Left ventricle myocardium inferior (tissue), 1 donor: Measurements from ENCODE around the gene RIMS1. TPM values are rescaled to one million over a fixed set of nuclear protein-coding genes. Genes with fewer than 3 reads are reported as not detected.

Experiments used
- DNase-seq: peaks from one replicate; pipeline ENCODE4 v3.0.0-alpha.2; 2020
- H3K27ac ChIP-seq: fragments of 200-600 bp; replicated peaks from 2 replicates; pipeline ENCODE4 v1.8.0; 2021
- H3K27me3 ChIP-seq: fragments of 200-600 bp; 2 replicates; pipeline ENCODE4 v1.8.0; 2021; ENCODE audit warnings: low read depth
- H3K36me3 ChIP-seq: fragments of 200-600 bp; 2 replicates; pipeline ENCODE4 v1.8.0; 2021
- H3K4me1 ChIP-seq: fragments of 200-600 bp; 2 replicates; pipeline ENCODE4 v1.8.0; 2021
- H3K4me3 ChIP-seq: fragments of 200-600 bp; 2 replicates; pipeline ENCODE4 v1.8.0; 2021; ENCODE audit warnings: mild to moderate bottlenecking, moderate library complexity
- H3K9me3 ChIP-seq: fragments of 200-600 bp; replicated peaks from 2 replicates; pipeline ENCODE4 v1.8.0; 2021
- CTCF ChIP-seq: fragments of 200-600 bp; IDR thresholded peaks from 2 replicates; pipeline ENCODE4 v1.8.0; 2021; ENCODE audit warnings: antibody characterized with exemption, mild to moderate bottlenecking, borderline replicate concordance
- intact Hi-C: fragments of 100-400 bp; cut with micrococcal nuclease; formaldehyde crosslinking; loops from one replicate; pipeline ENCODE4 v1.11.0; 2022
- total RNA-seq: library from RNA; stranded (reverse); fragmentation: NEBNext Ultra II Directional; extraction: Animal tissue kit (Norgen Biotek cat#: 25700); gene quantifications from one replicate; pipeline ENCODE4 v1.2.1, GENCODE V29; 2021
- donor health status: DM: no; HTN: yes; CAD: no; lungs with severe emphysema.

The RIMS1 gene
- total RNA-seq, 1 donor from 2014 or later, result 0.93 TPM

GRCh38 chr6:72350296-72350881, 464.0 kb downstream of the RIMS1 start:
- no peak for TF ChIP-seq CTCF
- no peaks in the 10 kb centered on the region for H3K9me3 ChIP-seq
- intact Hi-C loops, result no loop called here
- H3K4me3 ChIP-seq, result no peak overlapping the region
- no peaks in the 10 kb centered on the region for H3K4me1 ChIP-seq
- no peaks in the 10 kb centered on the region for H3K36me3 ChIP-seq
- no peaks in the 10 kb centered on the region for H3K27me3 ChIP-seq
- no peak for DNase-seq
- H3K27ac ChIP-seq, result no peak overlapping the region

GRCh38 chr6:72363844-72364740, 477.7 kb downstream of the RIMS1 start:
- Histone ChIP-seq H3K27me3 (no peaks in the 10 kb centered on the region), H3K9me3 (no peaks in the 10 kb centered on the region), H3K4me3 (no peak overlapping the region), H3K4me1 (no peaks in the 10 kb centered on the region), H3K27ac (no peak overlapping the region), H3K36me3 (no peaks in the 10 kb centered on the region)
- intact Hi-C loops, result no loop called here
- no peak for TF ChIP-seq CTCF
- DNase-seq, result no peak

- intact Hi-C loops, result no loop called here
- H3K4me3 ChIP-seq, result no peak overlapping the region
- DNase-seq, result no peak
- H3K27ac ChIP-seq, result no peak overlapping the region
- H3K36me3 ChIP-seq, result no peaks in the 10 kb centered on the region
- no peaks in the 10 kb centered on the region for H3K9me3 ChIP-seq
- H3K4me1 ChIP-seq, result no peaks in the 10 kb centered on the region
- no peak for TF ChIP-seq CTCF
- no peaks in the 10 kb centered on the region for H3K27me3 ChIP-seq
Observed at GRCh38 chr6:72365773-72366172, 479.4 kb downstream of the RIMS1 start.

- H3K4me3 ChIP-seq, result no peak overlapping the region
- no peak for TF ChIP-seq CTCF
- H3K27me3 ChIP-seq, result no peaks in the 10 kb centered on the region
- no peaks in the 10 kb centered on the region for H3K36me3 ChIP-seq
- no peaks in the 10 kb centered on the region for H3K9me3 ChIP-seq
- intact Hi-C loops, result no loop called here
- no peak for DNase-seq
- H3K27ac ChIP-seq, result no peak overlapping the region
- no peaks in the 10 kb centered on the region for H3K4me1 ChIP-seq
Observed at GRCh38 chr6:72367439-72367838, 481.1 kb downstream of the RIMS1 start.

GRCh38 chr6:72371473-72371872, 485.1 kb downstream of the RIMS1 start:
- intact Hi-C loops, result no loop called here
- no peaks in the 10 kb centered on the region for H3K27me3 ChIP-seq
- TF ChIP-seq CTCF, result no peak

More at GRCh38 chr6:72371473-72371872, 485.1 kb downstream of the RIMS1 start:
- H3K27ac ChIP-seq, result no peak overlapping the region
- no peak for DNase-seq
- no peak overlapping the region for H3K4me3 ChIP-seq
- no peaks in the 10 kb centered on the region for H3K36me3 ChIP-seq
- no peaks in the 10 kb centered on the region for H3K4me1 ChIP-seq
- no peaks in the 10 kb centered on the region for H3K9me3 ChIP-seq
